Loucy (cell line): ENCODE results near the gene PABPC1L.

Source experiments
- H2AFZ ChIP-seq: fragments of 200-600 bp; sonication (generic); 2 replicates; pipeline ENCODE4 v1.6.0; 2016; ENCODE audit warnings: antibody characterized with exemption, mild to moderate bottlenecking, low read length, moderate library complexity
- H3F3A ChIP-seq: fragments of 200-600 bp; 2 replicates; pipeline ENCODE4 v1.6.0; 2016; ENCODE audit warnings: antibody characterized with exemption, low read depth, mild to moderate bottlenecking
- H3K27me3 ChIP-seq: fragments of 200-600 bp; sonication (generic); 2 replicates; pipeline ENCODE4 v1.6.1; 2014; ENCODE audit warnings: low read length, mild to moderate bottlenecking; ENCODE audit not compliant: insufficient read depth, poor library complexity, severe bottlenecking
- H3K36me3 ChIP-seq: fragments of 200-600 bp; sonication (generic); 2 replicates; pipeline ENCODE4 v1.6.1; 2016; ENCODE audit warnings: low read length; ENCODE audit not compliant: insufficient read depth
- H3K4me1 ChIP-seq: fragments of 200-600 bp; sonication (generic); 2 replicates; pipeline ENCODE4 v1.5.1; 2014; ENCODE audit warnings: low read length, mild to moderate bottlenecking; ENCODE audit not compliant: insufficient read depth, poor library complexity, severe bottlenecking
- H3K4me2 ChIP-seq: fragments of 200-600 bp; sonication (generic); 2 replicates; pipeline ENCODE4 v1.6.0; 2014; ENCODE audit warnings: antibody characterized with exemption, low read length, low read depth, mild to moderate bottlenecking; ENCODE audit not compliant: poor library complexity, severe bottlenecking
- H3K4me3 ChIP-seq: fragments of 200-600 bp; sonication (generic); 2 replicates; pipeline ENCODE4 v1.5.1; 2014; ENCODE audit warnings: low read length, mild to moderate bottlenecking, mixed read lengths; ENCODE audit not compliant: poor library complexity, severe bottlenecking
- H3K79me2 ChIP-seq: fragments of 200-600 bp; sonication (generic); 2 replicates; pipeline ENCODE4 v1.6.1; 2014; ENCODE audit warnings: low read length; ENCODE audit not compliant: insufficient read depth
- H3K9ac ChIP-seq: fragments of 200-600 bp; sonication (generic); 2 replicates; pipeline ENCODE4 v1.6.0; 2014; ENCODE audit warnings: mild to moderate bottlenecking, low read depth, low read length, moderate library complexity; ENCODE audit not compliant: poor library complexity, severe bottlenecking
- H3K9me2 ChIP-seq: fragments of 200-600 bp; sonication (generic); replicated peaks from 2 replicates; pipeline ENCODE4 v1.6.1; 2016; ENCODE audit warnings: low read depth, low read length, mixed read lengths
- H3K9me3 ChIP-seq: fragments of 200-600 bp; sonication (generic); 2 replicates; pipeline ENCODE4 v1.6.1; 2014; ENCODE audit warnings: mild to moderate bottlenecking, antibody characterized with exemption, low read length, low read depth; ENCODE audit not compliant: insufficient read depth
- H4K20me1 ChIP-seq: fragments of 200-600 bp; sonication (generic); 2 replicates; pipeline ENCODE4 v1.6.0; 2014; ENCODE audit warnings: antibody characterized with exemption, low read length, mild to moderate bottlenecking; ENCODE audit not compliant: insufficient read depth, poor library complexity, severe bottlenecking
- CTCF ChIP-seq: fragments of 200-600 bp; sonication (generic); conservative IDR thresholded peaks from 2 replicates; pipeline ENCODE4 v1.5.1; 2014; ENCODE audit warnings: mild to moderate bottlenecking, antibody characterized with exemption, low read length
- EZH2phosphoT487 ChIP-seq: fragments of 200-600 bp; IDR thresholded peaks from 2 replicates; pipeline ENCODE4 v1.6.1; 2018; ENCODE audit warnings: antibody characterized with exemption, mild to moderate bottlenecking, moderate library complexity, borderline replicate concordance

PABPC1L gene

DNA sequence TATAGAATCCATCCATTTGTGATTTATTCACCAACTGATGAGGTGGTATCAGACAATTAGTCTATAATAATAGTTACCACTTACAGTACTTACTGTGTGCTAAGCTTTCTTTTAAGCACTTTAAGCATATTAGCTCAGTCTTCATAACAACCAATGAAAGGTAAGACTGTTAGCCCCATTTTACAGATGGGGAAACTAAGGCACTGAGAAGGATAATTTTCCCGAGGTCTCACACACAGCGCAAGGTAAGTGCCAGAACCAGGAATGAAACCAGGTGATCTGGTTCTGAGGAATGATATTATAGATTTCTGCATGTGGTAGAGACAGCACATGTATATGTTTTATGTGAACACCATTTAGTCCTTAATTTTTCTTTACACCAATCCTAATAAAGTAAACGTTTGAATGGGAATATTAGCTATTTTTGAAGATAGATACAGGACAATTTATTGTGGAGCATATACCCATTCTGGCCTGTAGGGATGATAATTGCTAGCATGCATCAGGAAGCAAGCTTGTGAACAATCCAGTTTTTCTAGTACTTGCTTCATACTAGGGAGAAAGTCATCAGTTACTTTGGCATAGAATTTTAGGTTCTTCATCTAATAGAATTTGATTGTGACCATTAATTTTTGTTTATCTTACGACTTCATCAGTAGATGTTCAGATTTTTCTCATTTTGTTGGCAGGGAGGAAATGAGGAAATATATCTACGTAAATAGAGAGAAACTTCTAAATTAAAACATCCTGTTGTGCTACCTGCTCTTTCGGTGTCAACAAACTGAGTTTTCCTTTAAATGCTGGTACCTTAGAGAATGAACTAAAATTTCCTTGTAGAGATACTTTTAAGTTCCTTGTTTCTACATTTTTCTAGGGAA, 21.4 kb upstream of the PABPC1L start:
- Histone ChIP-seq H2AFZ (no peak overlapping the region), H3K4me3 (peak overlapping the region; percentile 81), H4K20me1 (peaks cover 74% of the 10 kb centered on the region), H3K4me1 (peaks cover 61% of the 10 kb centered on the region), H3K36me3 (peaks cover 6% of the 10 kb centered on the region; the same call in 1 of the 2 replicates), H3K9ac (peak overlapping the region; percentile 96), H3K4me2 (peak overlapping the region; percentile 92), H3K9me2 (no peaks in the 10 kb centered on the region), H3K27me3 (no peaks in the 10 kb centered on the region), H3K79me2 (peaks cover 79% of the 10 kb centered on the region), H3K9me3 (no peaks in the 10 kb centered on the region), H3F3A (no peaks in the 10 kb centered on the region)
- no peak for TF ChIP-seq EZH2phosphoT487
- TF ChIP-seq CTCF: peak; percentile 58

- no peak for TF ChIP-seq CTCF
- no peak for TF ChIP-seq EZH2phosphoT487
- H4K20me1 ChIP-seq: peaks cover 97% of the 10 kb centered on the region
- H3F3A ChIP-seq: no peaks in the 10 kb centered on the region
Measured at GRCh38 chr20:44891826-44892225, 18.0 kb upstream of the PABPC1L start.

GRCh38 chr20:44894959-44895358, 14.9 kb upstream of the PABPC1L start:
- no peaks in the 10 kb centered on the region for H3K9me2 ChIP-seq
- H3K4me3 ChIP-seq: no peak overlapping the region
- H2AFZ ChIP-seq: no peak overlapping the region
- TF ChIP-seq EZH2phosphoT487 (no peak), CTCF (no peak)
- H3K9me3 ChIP-seq: no peaks in the 10 kb centered on the region
- H3K4me2 ChIP-seq: no peak overlapping the region
- peaks cover 97% of the 10 kb centered on the region for H4K20me1 ChIP-seq
- peaks cover 54% of the 10 kb centered on the region for H3K4me1 ChIP-seq
- H3K27me3 ChIP-seq: no peaks in the 10 kb centered on the region
- H3K9ac ChIP-seq: no peak overlapping the region
- peaks cover 100% of the 10 kb centered on the region for H3K79me2 ChIP-seq
- H3K36me3 ChIP-seq: peaks cover 13% of the 10 kb centered on the region; the same call in 1 of the 2 replicates
- H3F3A ChIP-seq: 0 out of 2 replicates have a peak, but pooled peaks cover 1% of the 10 kb centered on the region

More at GRCh38 chr20:44891826-44892225, 18.0 kb upstream of the PABPC1L start:
- peaks cover 100% of the 10 kb centered on the region for H3K79me2 ChIP-seq
- no peak overlapping the region for H3K9ac ChIP-seq
- no peaks in the 10 kb centered on the region for H3K9me3 ChIP-seq
- H3K9me2 ChIP-seq: no peaks in the 10 kb centered on the region
- peak overlapping the region; percentile 92 for H3K4me2 ChIP-seq
- peak overlapping the region; percentile 15 for H3K4me3 ChIP-seq
- H3K4me1 ChIP-seq: peaks cover 74% of the 10 kb centered on the region
- no peaks in the 10 kb centered on the region for H3K27me3 ChIP-seq
- H2AFZ ChIP-seq: no peak overlapping the region
- H3K36me3 ChIP-seq: peaks cover 9% of the 10 kb centered on the region; the same call in 1 of the 2 replicates
